GM12878 (cell line): ENCODE measurements around the gene MAST3. TPM values are rescaled to one million over a fixed set of nuclear protein-coding genes. Genes with fewer than 3 reads are reported as not detected.

Experiments
- ATAC-seq: fragments of 200-7000 bp; cut with Tn5 transposase; 3 replicates; pipeline ENCODE4 v1.9.1; 2020; ENCODE audit warnings: mild to moderate bottlenecking, moderate library complexity
- BruUV-seq: library from RNA; stranded (reverse); fragments of 400-500 nt; replicated peaks from 2 replicates; lab custom pipeline; 2021; lab: Mats Ljungman, UMichigan
- CTCF ChIA-PET: fragments of 300-600 bp; sonication (Branson Sonifier 250); formaldehyde crosslinking; extraction: SDS; loops from one replicate; lab custom pipeline; 2021; ENCODE audit warnings: inconsistent platforms; lab: Yijun Ruan, JAX
- POLR2A ChIA-PET: fragments of 350-600 bp; formaldehyde crosslinking; extraction: SDS; loops from one replicate; lab custom pipeline; 2021; ENCODE audit warnings: inconsistent platforms; lab: Charles Lee
- RAD21 ChIA-PET: fragments of 300-600 bp; sonication (Branson Sonifier 250); formaldehyde crosslinking; loops from one replicate; lab custom pipeline; 2023; ENCODE audit warnings: antibody characterized with exemption; ENCODE audit not compliant: unreplicated experiment; lab: Charles Lee
- SMC1A ChIA-PET: fragments of 300-600 bp; sonication (Branson Sonifier 250); formaldehyde crosslinking; loops from one replicate; lab custom pipeline; 2023; ENCODE audit not compliant: unreplicated experiment, uncharacterized antibody; lab: Charles Lee
- DNase-seq: peaks from one replicate; pipeline ENCODE4 v3.0.0-alpha.2; 2011; ENCODE audit warnings: low read depth, low spot score
- FAIRE-seq: peaks from 3 replicates; lab custom pipeline; 2011; peaks lifted over from hg19 to GRCh38; lab: Jason Lieb, UNC
- H2AFZ ChIP-seq: 2 replicates; pipeline ENCODE4 v1.6.0; 2011; ENCODE audit warnings: low read depth, low read length, control low read depth; ENCODE audit not compliant: control insufficient read depth
- H3K27ac ChIP-seq: 2 replicates; pipeline ENCODE4 v1.5.1; 2011; ENCODE audit warnings: control low read depth; ENCODE audit not compliant: control insufficient read depth, insufficient read depth
- H3K27me3 ChIP-seq, 2 experiments: replicated peaks in 1 of 2; 2 replicates each; pipeline versions ENCODE4 v1.6.0 to v1.6.1; 2011; ENCODE audit warnings: low read length in 1 of 2; ENCODE audit not compliant: control insufficient read depth in 2 of 2, insufficient read depth in 2 of 2
- H3K36me3 ChIP-seq, 2 experiments: 2 replicates each; pipeline ENCODE4 v1.5.1; 2011; ENCODE audit warnings: low read length in 1 of 2; ENCODE audit not compliant: control insufficient read depth in 2 of 2, insufficient read depth in 2 of 2
- H3K4me1 ChIP-seq: 2 replicates; pipeline ENCODE4 v1.6.1; 2011; ENCODE audit warnings: mild to moderate bottlenecking, low read length, moderate library complexity, mixed read lengths; ENCODE audit not compliant: control insufficient read depth, insufficient read depth
- H3K4me2 ChIP-seq: 2 replicates; pipeline ENCODE4 v1.6.0; 2011; ENCODE audit warnings: control low read depth; ENCODE audit not compliant: control insufficient read depth, insufficient read depth
- H3K4me3 ChIP-seq: fragments of 200-600 bp; sonication (generic); 2 replicates; pipeline ENCODE4 v1.5.1; 2016
- H3K79me2 ChIP-seq: 2 replicates; pipeline ENCODE4 v1.6.0; 2011; ENCODE audit warnings: low read length; ENCODE audit not compliant: control insufficient read depth, insufficient read depth
- H3K9ac ChIP-seq: 2 replicates; pipeline ENCODE4 v1.8.0; 2011; ENCODE audit warnings: low read length, control low read depth, mixed read lengths; ENCODE audit not compliant: control insufficient read depth, insufficient read depth
- H3K9me3 ChIP-seq: replicated peaks from 3 replicates; pipeline ENCODE4 v1.5.1; 2011; ENCODE audit warnings: mild to moderate bottlenecking, low read length; ENCODE audit not compliant: control insufficient read depth, insufficient read depth
- H4K20me1 ChIP-seq: 2 replicates; pipeline ENCODE4 v1.6.0; 2011; ENCODE audit not compliant: control insufficient read depth, insufficient read depth
- BHLHE40 ChIP-seq, 2 experiments: fragments of 450-650 bp in 1 of 2; IDR thresholded peaks; 2 replicates each; pipeline ENCODE4 v1.6.1; 2011 to 2017; ENCODE audit warnings: low read depth in 2 of 2, borderline replicate concordance in 1 of 2, improper control_type of control experiment in 1 of 2, low read length in 1 of 2, mild to moderate bottlenecking in 1 of 2
- CEBPB ChIP-seq, 2 experiments: fragments of 150-350 bp in 1 of 2; IDR thresholded peaks; 2 replicates each; pipeline ENCODE4 v1.6.1; 2012 to 2014; ENCODE audit warnings: low read depth in 2 of 2, low read length in 2 of 2, borderline replicate concordance in 1 of 2, inconsistent platforms in 1 of 2
- CEBPZ ChIP-seq: fragments of 150-350 bp; IDR thresholded peaks from 2 replicates; pipeline ENCODE4 v1.6.1; 2016; ENCODE audit warnings: low read depth, low read length
- CHD4 ChIP-seq: fragments of 200-600 bp; sonication (generic); IDR thresholded peaks from 2 replicates; pipeline ENCODE4 v1.6.1; 2016; ENCODE audit warnings: mild to moderate bottlenecking
- GATAD2B ChIP-seq: fragments of 450-650 bp; conservative IDR thresholded peaks from 2 replicates; pipeline ENCODE4 v1.6.1; 2017; ENCODE audit warnings: low read depth, mild to moderate bottlenecking, moderate library complexity
- HDAC2 ChIP-seq: fragments of 200-600 bp; sonication (generic); IDR thresholded peaks from 2 replicates; pipeline ENCODE4 v1.6.1; 2017
- KDM1A ChIP-seq: fragments of 200-600 bp; sonication (generic); IDR thresholded peaks from 2 replicates; pipeline ENCODE4 v1.6.1; 2016; ENCODE audit warnings: borderline replicate concordance
- MEF2B ChIP-seq: fragments of 450-650 bp; IDR thresholded peaks from 2 replicates; pipeline ENCODE4 v1.6.1; 2018; ENCODE audit warnings: mild to moderate bottlenecking, moderate library complexity; ENCODE audit not compliant: partially characterized antibody, poor library complexity, severe bottlenecking
- SMARCA5 ChIP-seq: fragments of 450-650 bp; IDR thresholded peaks from 2 replicates; pipeline ENCODE4 v1.6.1; 2017; ENCODE audit warnings: mild to moderate bottlenecking
- TAF1 ChIP-seq: IDR thresholded peaks from 2 replicates; pipeline ENCODE4 v1.6.1; 2011; ENCODE audit warnings: mild to moderate bottlenecking, low read depth, low read length, borderline replicate concordance
- TCF3 ChIP-seq: IDR thresholded peaks from 2 replicates; pipeline ENCODE4 v1.6.1; 2012; ENCODE audit warnings: low read depth, mild to moderate bottlenecking, low read length, borderline replicate concordance; ENCODE audit not compliant: insufficient read depth
- ZBED1 ChIP-seq: IDR thresholded peaks from 2 replicates; pipeline ENCODE4 v1.6.1; 2016; ENCODE audit warnings: borderline replicate concordance
- ZNF207 ChIP-seq: fragments of 450-650 bp; IDR thresholded peaks from 2 replicates; pipeline ENCODE4 v1.6.1; 2014; ENCODE audit warnings: antibody characterized with exemption, mild to moderate bottlenecking, borderline replicate concordance
- ZNF217 ChIP-seq: fragments of 450-650 bp; IDR thresholded peaks from 2 replicates; pipeline ENCODE4 v1.6.1; 2017; ENCODE audit warnings: antibody characterized with exemption, mild to moderate bottlenecking
- WGBS: methylation state at CpG from one replicate; pipeline ENCODE4 v1.1.6; 2016; ENCODE audit warnings: low lambda C conversion rate; ENCODE audit not compliant: insufficient replicate concordance, insufficient coverage; ENCODE audit errors: missing lambda C conversion rate; 5-methylcytosine and 5-hydroxymethylcytosine counted together
- in situ Hi-C: fragments of 300-500 bp; cut with MboI; formaldehyde crosslinking; loops from 9 replicates; pipeline ENCODE4 v1.14.3; 2018; ENCODE audit warnings: mixed read lengths
- intact Hi-C: fragments of 100-400 bp; cut with micrococcal nuclease; formaldehyde crosslinking; loops from one replicate; pipeline ENCODE4 v1.14.2; 2022; ENCODE audit not compliant: unreplicated experiment
- polyA plus RNA-seq, 11 experiments: library from polyadenylated mRNA; depleted of rRNA in 4 of 11; unstranded in 6 of 11; stranded (reverse) in 5 of 11; fragments of >200 nt; fragmentation: Nextera tagmentation in 4 of 11; fragmentation: Illumina TruSeq in 1 of 11; extraction: Ambion mirVana in 4 of 11; extraction: Trizol in 1 of 11; gene quantifications; 1 replicate in 1 of 11; 2 replicates in 10 of 11; pipeline versions ENCODE4 v1.2.1 to v1.2.3, GENCODE V29; 2011 to 2016; ENCODE audit warnings: inconsistent platforms in 2 of 11, missing spikeins in 2 of 11, low read depth in 1 of 11
- total RNA-seq, 4 experiments: library from RNA; depleted of rRNA in 3 of 4; stranded (reverse); fragments of >200 nt in 3 of 4; fragmentation: Illumina TruSeq in 1 of 4; extraction: Trizol in 1 of 4; gene quantifications; 2 replicates each; pipeline versions ENCODE4 v1.2.1 to v1.2.3, GENCODE V29; 2013 to 2021

Gene MAST3
- total and polyA plus RNA-seq, 10 of the 15 experiments (the other 5 are each of a cell fraction or from before 2014, with no cell fraction given), result 3.0 to 22.2 (median 7.5) TPM

- TF ChIP-seq CEBPZ (no peak), CEBPB (IDR thresholded peaks at IDR 0.05; ENCODE audit: borderline replicate concordance in 1 of 2, low read depth in 2 of 2, low read length in 2 of 2) (no peak)
Observed at GRCh38 chr19:18098891-18099622, 1.5 kb downstream of the MAST3 start (continued).

GRCh38 chr19:18099623-18099995, 2.0 kb downstream of the MAST3 start:
- BruUV-seq, result TSS peak; percentile 85
- Histone ChIP-seq H4K20me1 (no peaks in the 10 kb centered on the region), H3K27me3 (no peaks in the 10 kb centered on the region), H3K4me1 (peaks cover 23% of the 10 kb centered on the region), H3K9ac (peak overlapping the region; percentile 72), H3K79me2 (peaks cover 33% of the 10 kb centered on the region), H3K36me3 (peaks cover 0 to 3% of the 10 kb centered on the region in 2 experiments; a peak in 2 of 4 replicates), H2AFZ (peak overlapping the region; percentile 51), H3K9me3 (no peaks in the 10 kb centered on the region; the same call in 2 of the 3 replicates), H3K27ac (peak overlapping the region; percentile 87), H3K4me3 (peak overlapping the region; percentile 96), H3K4me2 (peak overlapping the region; percentile 98)
- peak; percentile 14 for ATAC-seq
- ChIA-PET SMC1A (interaction anchor here (1.2 to 3.3 kb wide), 2 partner anchors 11 to 12 kb away, joined by 3 to 30 read pairs; partner anchors contain the start of gene IL12RB1), RAD21 (interaction anchor here (0.6 to 3.4 kb wide), 8 partner anchors 9 to 240 kb away, joined by 3 to 37 read pairs (median 6); partner anchors contain the start of genes IL12RB1, PIK3R2 and RPL18A), CTCF (interaction anchor here (0.8 to 3.8 kb wide), 5 partner anchors 11 to 53 kb away, joined by 3 to 23 read pairs (median 4); partner anchors contain the start of gene PIK3R2), POLR2A (interaction anchor here (0.8 to 2.6 kb wide), 8 partner anchors 8 to 71 kb away, joined by 3 to 31 read pairs (median 6); partner anchors contain the start of genes IL12RB1 and PIK3R2)
- in situ Hi-C loops (no loop called here), intact Hi-C loops (loop anchor here (5.0 kb wide), 2 partner anchors 37 to 73 kb away; partner anchors contain the start of gene IFI30)
- 3% methylated on average over 8 of the region's 8 CpGs for whole genome bisulfite sequencing
- no peak for DNase-seq
- peak; percentile 81 for FAIRE-seq
- TF ChIP-seq ZBED1 (no peak), HDAC2 (0 out of 2 replicates have a peak, but pooled peaks have one; percentile 71), TAF1 (no peak), KDM1A (0 out of 2 replicates have a peak, but pooled peaks have one; percentile 76), MEF2B (no peak), BHLHE40 (IDR thresholded peaks at IDR 0.05; ENCODE audit: borderline replicate concordance in 1 of 2, low read depth in 2 of 2, low read length in 1 of 2) (peak; percentile 85 to 89), TCF3 (0 out of 2 replicates have a peak, but pooled peaks have one; percentile 13), ZNF207 (0 out of 2 replicates have a peak, but pooled peaks have one; percentile 42), GATAD2B (0 out of 2 replicates have a peak, but pooled peaks have one; percentile 9), SMARCA5 (peak; percentile 96), ZNF217 (peak; percentile 88), CHD4 (peak; percentile 89; the same call in 1 of the 2 replicates)
